SK-N-SH (cell line): ENCODE results near the gene MC2R. TPM values are rescaled to one million over a fixed set of nuclear protein-coding genes. Genes with fewer than 3 reads are reported as not detected.

Experiments used
- CTCF ChIA-PET: fragments of 300-600, 350-600 bp; formaldehyde crosslinking; extraction: SDS; loops from one replicate; lab custom pipeline; 2021; lab: Yijun Ruan, JAX
- POLR2A ChIA-PET: fragments of 350-600 bp; sonication (Branson Sonifier 250); formaldehyde crosslinking; extraction: SDS; loops from one replicate; lab custom pipeline; 2020; ENCODE audit warnings: antibody characterized with exemption, inconsistent platforms; lab: Yijun Ruan, JAX
- DNase-seq: peaks from one replicate; pipeline ENCODE4 v3.0.0; 2012
- H2AFZ ChIP-seq: fragments of 200-600 bp; sonication (generic); 2 replicates; pipeline ENCODE4 v1.8.1; 2016; ENCODE audit warnings: antibody characterized with exemption, mild to moderate bottlenecking, low read depth
- H3F3A ChIP-seq: fragments of 200-600 bp; sonication (generic); replicated peaks from 2 replicates; pipeline ENCODE3; 2016; ENCODE audit warnings: antibody characterized with exemption, mild to moderate bottlenecking; ENCODE audit not compliant: insufficient read depth
- H3K27ac ChIP-seq, 2 experiments: fragments of 200-500 bp in 1 of 2; fragments of 200-600 bp in 1 of 2; sonication (Bioruptor generic) in 1 of 2; sonication (generic), shearing (Covaris generic) in 1 of 2; 2 replicates each; pipeline versions ENCODE4 v1.5.1 to v1.6.1; 2014 to 2016; ENCODE audit warnings: low read depth in 2 of 2, inconsistent platforms in 1 of 2, low read length in 1 of 2, mild to moderate bottlenecking in 1 of 2, mixed read lengths in 1 of 2
- H3K27me3 ChIP-seq: fragments of 200-600 bp; sonication (generic), shearing (Covaris generic); 2 replicates; pipeline ENCODE4 v1.6.1; 2016; ENCODE audit warnings: mixed run types; ENCODE audit not compliant: insufficient read depth
- H3K36me3 ChIP-seq, 2 experiments: fragments of 200-500 bp in 1 of 2; fragments of 200-600 bp in 1 of 2; sonication (Bioruptor generic) in 1 of 2; sonication (generic) in 1 of 2; replicated peaks in 1 of 2; 2 replicates each; pipeline versions ENCODE3 to v1.5.1; 2014 to 2016; ENCODE audit warnings: low read length in 1 of 2, mild to moderate bottlenecking in 1 of 2; ENCODE audit not compliant: insufficient read depth in 2 of 2, control insufficient read depth in 1 of 2
- H3K4me1 ChIP-seq, 2 experiments: fragments of 200-500 bp in 1 of 2; fragments of 200-600 bp in 1 of 2; sonication (Bioruptor generic) in 1 of 2; sonication (generic), shearing (Covaris generic) in 1 of 2; 2 replicates each; pipeline versions ENCODE4 v1.5.1 to v1.6.1; 2014 to 2016; ENCODE audit warnings: low read depth in 1 of 2, low read length in 1 of 2, mixed run types in 1 of 2; ENCODE audit not compliant: insufficient read depth in 2 of 2, control insufficient read depth in 1 of 2
- H3K4me2 ChIP-seq: fragments of 200-600 bp; sonication (generic), shearing (Covaris generic); 2 replicates; pipeline ENCODE4 v1.6.1; 2017; ENCODE audit warnings: mixed run types
- H3K4me3 ChIP-seq, 2 experiments: fragments of 200-500 bp in 1 of 2; fragments of 200-600 bp in 1 of 2; sonication (Bioruptor generic) in 1 of 2; sonication (generic), shearing (Covaris generic) in 1 of 2; 2 replicates each; pipeline versions ENCODE4 v1.5.1 to v1.8.1; 2014 to 2016; ENCODE audit warnings: low read depth in 2 of 2, inconsistent platforms in 1 of 2, low read length in 1 of 2, mild to moderate bottlenecking in 1 of 2, mixed read lengths in 1 of 2, moderate library complexity in 1 of 2
- H3K79me2 ChIP-seq: fragments of 200-600 bp; sonication (generic); 2 replicates; pipeline ENCODE4 v1.8.1; 2017; ENCODE audit warnings: mild to moderate bottlenecking; ENCODE audit not compliant: insufficient read depth
- H3K9ac ChIP-seq: fragments of 200-600 bp; sonication (generic); 2 replicates; pipeline ENCODE4 v1.6.1; 2017; ENCODE audit warnings: mixed run types
- H3K9me2 ChIP-seq: fragments of 200-600 bp; sonication (generic); 2 replicates; pipeline ENCODE4 v1.6.1; 2017; ENCODE audit warnings: mixed run types
- H3K9me3 ChIP-seq: fragments of 200-600 bp; sonication (generic); 2 replicates; pipeline ENCODE4 v1.6.1; 2017; ENCODE audit warnings: mixed run types, mild to moderate bottlenecking, moderate library complexity
- H4K20me1 ChIP-seq: fragments of 200-600 bp; sonication (generic); 2 replicates; pipeline ENCODE4 v1.6.1; 2017; ENCODE audit warnings: mild to moderate bottlenecking, mixed run types; ENCODE audit not compliant: insufficient read depth
- CHD2 ChIP-seq: fragments of 150-350 bp; IDR thresholded peaks from 2 replicates; pipeline ENCODE4 v1.6.1; 2018; ENCODE audit warnings: low read length; ENCODE audit not compliant: partially characterized antibody
- EP300 ChIP-seq, 2 experiments: IDR thresholded peaks; 2 replicates each; pipeline versions ENCODE4 v1.4.0 to v1.6.1; 2012; ENCODE audit warnings: borderline replicate concordance in 1 of 2, low read depth in 1 of 2, low read length in 1 of 2
- EZH2phosphoT487 ChIP-seq: fragments of 200-600 bp; sonication (generic); IDR thresholded peaks from 2 replicates; pipeline ENCODE4 v1.6.1; 2017; ENCODE audit warnings: low read depth, mixed run types, mild to moderate bottlenecking, antibody characterized with exemption, moderate library complexity, borderline replicate concordance
- FOXJ3 ChIP-seq: sonication (generic); formaldehyde crosslinking; IDR thresholded peaks from 2 replicates; pipeline ENCODE4 v1.5.1; 2020; ENCODE audit warnings: mild to moderate bottlenecking, missing genetic modification reagents
- FOXM1 ChIP-seq: IDR thresholded peaks from 2 replicates; pipeline ENCODE4 v1.4.0; 2012; ENCODE audit warnings: low read depth, mild to moderate bottlenecking
- GATA2 ChIP-seq: sonication (generic); formaldehyde crosslinking; IDR thresholded peaks from 2 replicates; pipeline ENCODE4 v1.5.0; 2020; ENCODE audit warnings: mild to moderate bottlenecking, missing genetic modification reagents
- RXRA ChIP-seq: IDR thresholded peaks from 2 replicates; pipeline ENCODE4 v1.4.0; 2012; ENCODE audit warnings: low read depth, mild to moderate bottlenecking, borderline replicate concordance
- SMC3 ChIP-seq: IDR thresholded peaks from 2 replicates; pipeline ENCODE4 v1.6.1; 2012; ENCODE audit warnings: low read depth, low read length, improper control_type of control experiment
- TCF12 ChIP-seq: IDR thresholded peaks from 2 replicates; pipeline ENCODE4 v1.4.0; 2012
- ZBTB33 ChIP-seq: IDR thresholded peaks from 2 replicates; pipeline ENCODE4 v1.4.0; 2012; ENCODE audit warnings: low read depth, borderline replicate concordance
- WGBS: methylation state at CpG from one replicate; pipeline ENCODE4 v1.1.6; 2017; ENCODE audit warnings: low lambda C conversion rate; 5-methylcytosine and 5-hydroxymethylcytosine counted together
- polyA plus RNA-seq, 3 experiments: library from polyadenylated mRNA; depleted of rRNA; stranded (reverse); fragments of >200 nt; gene quantifications; 2 replicates each; pipeline ENCODE4 v1.2.3, GENCODE V29; 2012
- TF ChIP-seq, protein P1 (sequence below): IDR thresholded peaks from 2 replicates; pipeline ENCODE4 v1.6.1; 2012; ENCODE audit warnings: mild to moderate bottlenecking, low read depth, low read length, moderate library complexity
- TF ChIP-seq, protein P2 (sequence below): fragments of 150-350 bp; IDR thresholded peaks from 2 replicates; pipeline ENCODE4 v1.6.1; 2016; ENCODE audit warnings: mild to moderate bottlenecking, low read depth, low read length

MC2R gene
- polyA plus RNA-seq, 1 of the 3 experiments (the other 2 are of a cell fraction) = not detected

- ChIA-PET POLR2A (no interaction called here), CTCF (no interaction called here)
- H3F3A ChIP-seq = peaks cover 5% of the 10 kb centered on the region
- TF ChIP-seq, protein P1, sequence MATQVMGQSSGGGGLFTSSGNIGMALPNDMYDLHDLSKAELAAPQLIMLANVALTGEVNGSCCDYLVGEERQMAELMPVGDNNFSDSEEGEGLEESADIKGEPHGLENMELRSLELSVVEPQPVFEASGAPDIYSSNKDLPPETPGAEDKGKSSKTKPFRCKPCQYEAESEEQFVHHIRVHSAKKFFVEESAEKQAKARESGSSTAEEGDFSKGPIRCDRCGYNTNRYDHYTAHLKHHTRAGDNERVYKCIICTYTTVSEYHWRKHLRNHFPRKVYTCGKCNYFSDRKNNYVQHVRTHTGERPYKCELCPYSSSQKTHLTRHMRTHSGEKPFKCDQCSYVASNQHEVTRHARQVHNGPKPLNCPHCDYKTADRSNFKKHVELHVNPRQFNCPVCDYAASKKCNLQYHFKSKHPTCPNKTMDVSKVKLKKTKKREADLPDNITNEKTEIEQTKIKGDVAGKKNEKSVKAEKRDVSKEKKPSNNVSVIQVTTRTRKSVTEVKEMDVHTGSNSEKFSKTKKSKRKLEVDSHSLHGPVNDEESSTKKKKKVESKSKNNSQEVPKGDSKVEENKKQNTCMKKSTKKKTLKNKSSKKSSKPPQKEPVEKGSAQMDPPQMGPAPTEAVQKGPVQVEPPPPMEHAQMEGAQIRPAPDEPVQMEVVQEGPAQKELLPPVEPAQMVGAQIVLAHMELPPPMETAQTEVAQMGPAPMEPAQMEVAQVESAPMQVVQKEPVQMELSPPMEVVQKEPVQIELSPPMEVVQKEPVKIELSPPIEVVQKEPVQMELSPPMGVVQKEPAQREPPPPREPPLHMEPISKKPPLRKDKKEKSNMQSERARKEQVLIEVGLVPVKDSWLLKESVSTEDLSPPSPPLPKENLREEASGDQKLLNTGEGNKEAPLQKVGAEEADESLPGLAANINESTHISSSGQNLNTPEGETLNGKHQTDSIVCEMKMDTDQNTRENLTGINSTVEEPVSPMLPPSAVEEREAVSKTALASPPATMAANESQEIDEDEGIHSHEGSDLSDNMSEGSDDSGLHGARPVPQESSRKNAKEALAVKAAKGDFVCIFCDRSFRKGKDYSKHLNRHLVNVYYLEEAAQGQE = no peak
- TF ChIP-seq SMC3 (no peak), EP300 (IDR thresholded peaks at IDR 0.05; ENCODE audit: borderline replicate concordance in 1 of 2, low read depth in 1 of 2, low read length in 1 of 2) (no peak), CHD2 (no peak), EZH2phosphoT487 (no peak), RXRA (no peak), TCF12 (no peak), GATA2 (CRISPR knock-in tag) (no peak), FOXM1 (no peak), FOXJ3 (CRISPR knock-in tag) (no peak), ZBTB33 (no peak)
- TF ChIP-seq, protein P2, sequence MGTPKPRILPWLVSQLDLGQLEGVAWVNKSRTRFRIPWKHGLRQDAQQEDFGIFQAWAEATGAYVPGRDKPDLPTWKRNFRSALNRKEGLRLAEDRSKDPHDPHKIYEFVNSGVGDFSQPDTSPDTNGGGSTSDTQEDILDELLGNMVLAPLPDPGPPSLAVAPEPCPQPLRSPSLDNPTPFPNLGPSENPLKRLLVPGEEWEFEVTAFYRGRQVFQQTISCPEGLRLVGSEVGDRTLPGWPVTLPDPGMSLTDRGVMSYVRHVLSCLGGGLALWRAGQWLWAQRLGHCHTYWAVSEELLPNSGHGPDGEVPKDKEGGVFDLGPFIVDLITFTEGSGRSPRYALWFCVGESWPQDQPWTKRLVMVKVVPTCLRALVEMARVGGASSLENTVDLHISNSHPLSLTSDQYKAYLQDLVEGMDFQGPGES = no peak
- TF ChIP-seq, all 33 proteins: peak for 0
- Histone ChIP-seq H3K27ac (no peak overlapping the region), H3K79me2 (no peaks in the 10 kb centered on the region), H3K4me2 (no peak overlapping the region), H2AFZ (no peak overlapping the region), H3K9me3 (no peaks in the 10 kb centered on the region), H3K4me3 (no peak overlapping the region), H3K27me3 (peaks cover 9% of the 10 kb centered on the region; the same call in 1 of the 2 replicates), H3K4me1 (no peaks in the 10 kb centered on the region), H3K9ac (no peak overlapping the region), H3K9me2 (no peaks in the 10 kb centered on the region), H4K20me1 (no peaks in the 10 kb centered on the region), H3K36me3 (no peaks in the 10 kb centered on the region)
- DNase-seq = no peak
- WGBS = 0% methylated on average over 2 of the region's 5 CpGs
These were observed 27.1 kb downstream of the MC2R start for GRCh38 chr18:13888191-13888716.
